GM18517 (cell line): Measurements from ENCODE around the gene PIGM.

ENCODE experiments used
- ATAC-seq: cut with Tn5 transposase; IDR thresholded peaks from one replicate; pipeline ENCODE4 v1.9.1; 2021; ENCODE audit warnings: mild to moderate bottlenecking, moderate library complexity; ENCODE audit not compliant: unreplicated experiment

PIGM gene

GRCh38 chr1:159990005-159990404 is 41.8 kb downstream of the PIGM start:
- no peak for ATAC-seq

GRCh38 chr1:159989581-159989980 is 42.2 kb downstream of the PIGM start:
- no peak for ATAC-seq

- no peak for ATAC-seq
Measured at GRCh38 chr1:159988006-159988405, 43.8 kb downstream of the PIGM start.

- ATAC-seq: no peak
Measured at GRCh38 chr1:159987186-159987585, 44.6 kb downstream of the PIGM start.

GRCh38 chr1:159986531-159986930 is 45.3 kb downstream of the PIGM start:
- ATAC-seq: no peak

GRCh38 chr1:159986093-159986492 is 45.7 kb downstream of the PIGM start:
- no peak for ATAC-seq

GRCh38 chr1:159985473-159985872 is 46.3 kb downstream of the PIGM start:
- ATAC-seq: no peak

- ATAC-seq: no peak
Measured at GRCh38 chr1:159983681-159984080, 48.1 kb downstream of the PIGM start.

- ATAC-seq: no peak
Measured at GRCh38 chr1:159982280-159982679, 49.5 kb downstream of the PIGM start.

GRCh38 chr1:159981351-159982055 is 50.3 kb downstream of the PIGM start:
- no peak for ATAC-seq

- ATAC-seq: no peak
Measured at GRCh38 chr1:159980786-159981185, 51.0 kb downstream of the PIGM start.

GRCh38 chr1:159980076-159980475 is 51.7 kb downstream of the PIGM start:
- no peak for ATAC-seq

- ATAC-seq: no peak
Measured at GRCh38 chr1:159979257-159979656, 52.5 kb downstream of the PIGM start.

- ATAC-seq: no peak
Measured at GRCh38 chr1:159978107-159978398, 53.7 kb downstream of the PIGM start.

- ATAC-seq: no peak
Measured at GRCh38 chr1:159977364-159978106, 54.3 kb downstream of the PIGM start.
